Endothelial cell of umbilical vein (primary cell): ENCODE data around the gene MCOLN2. TPM values are rescaled to one million over a fixed set of nuclear protein-coding genes. Genes with fewer than 3 reads are reported as not detected.

Experiments used
- BruUV-seq: library from RNA; stranded (reverse); fragments of 400-500 nt; replicated peaks from 2 replicates; lab custom pipeline; 2021; lab: Mats Ljungman, UMichigan
- CTCF ChIA-PET: fragments of 300-600, 350-600 bp; sonication (Branson Sonifier 250); formaldehyde crosslinking; loops from one replicate; lab custom pipeline; 2021; ENCODE audit warnings: antibody characterized with exemption, inconsistent platforms; lab: Charles Lee
- POLR2A ChIA-PET: fragments of 300-600, 350-600 bp; sonication (Branson Sonifier 250); formaldehyde crosslinking; loops from one replicate; lab custom pipeline; 2021; ENCODE audit warnings: antibody characterized with exemption, inconsistent platforms; lab: Charles Lee
- DNase-seq: peaks from one replicate; pipeline ENCODE4 v3.0.0-alpha.2; 2011; ENCODE audit warnings: low read depth, low spot score
- FAIRE-seq: peaks from 2 replicates; lab custom pipeline; 2011; peaks lifted over from hg19 to GRCh38; lab: Jason Lieb, UNC
- H2AFZ ChIP-seq: 2 replicates; pipeline ENCODE4 v1.6.0; 2012; ENCODE audit warnings: low read depth, low read length, control low read depth, inconsistent platforms
- H3K27ac ChIP-seq: 2 replicates; pipeline ENCODE4 v1.5.1; 2011; ENCODE audit warnings: low read depth, mild to moderate bottlenecking, control low read depth, low read length, moderate library complexity; ENCODE audit not compliant: insufficient read depth
- H3K27me3 ChIP-seq, 2 experiments: 2 replicates each; pipeline versions ENCODE4 v1.6.0 to v1.6.1; 2011; ENCODE audit warnings: low read length in 2 of 2, mixed read lengths in 1 of 2; ENCODE audit not compliant: control insufficient read depth in 2 of 2, insufficient read depth in 2 of 2
- H3K36me3 ChIP-seq, 2 experiments: 2 replicates in 1 of 2; 3 replicates in 1 of 2; pipeline ENCODE4 v1.5.1; 2011; ENCODE audit warnings: low read length in 2 of 2, mild to moderate bottlenecking in 1 of 2, moderate library complexity in 1 of 2; ENCODE audit not compliant: control insufficient read depth in 2 of 2, insufficient read depth in 2 of 2; ENCODE audit errors: extremely low read depth in 1 of 2
- H3K4me1 ChIP-seq: 3 replicates; pipeline ENCODE4 v1.5.1; 2011; ENCODE audit warnings: mild to moderate bottlenecking, low read length; ENCODE audit not compliant: control insufficient read depth, insufficient read depth; ENCODE audit errors: extremely low read depth
- H3K4me2 ChIP-seq: 2 replicates; pipeline ENCODE4 v1.6.1; 2011; ENCODE audit warnings: low read length, control low read depth, mixed read lengths; ENCODE audit not compliant: insufficient read depth
- H3K4me3 ChIP-seq, 3 experiments: fragments of 200-600 bp in 1 of 3; sonication (generic), shearing (Covaris generic) in 1 of 3; replicated peaks in 1 of 3; 2 replicates each; pipeline ENCODE4 v1.5.1; 2011 to 2016; ENCODE audit warnings: control low read depth in 3 of 3, low read length in 3 of 3, mild to moderate bottlenecking in 2 of 3, inconsistent platforms in 1 of 3, low read depth in 1 of 3, moderate library complexity in 1 of 3; ENCODE audit not compliant: insufficient read depth in 1 of 3
- H3K79me2 ChIP-seq: 2 replicates; pipeline ENCODE4 v1.6.0; 2012; ENCODE audit warnings: low read length, inconsistent platforms; ENCODE audit not compliant: control insufficient read depth, insufficient read depth
- H3K9ac ChIP-seq: replicated peaks from 2 replicates; pipeline ENCODE3; 2011; ENCODE audit warnings: low read length, control low read depth; ENCODE audit not compliant: insufficient read depth; ENCODE audit errors: extremely low read depth
- H3K9me1 ChIP-seq: replicated peaks from 3 replicates; pipeline ENCODE4 v1.6.0; 2011; ENCODE audit warnings: mild to moderate bottlenecking, low read length; ENCODE audit not compliant: control insufficient read depth, insufficient read depth; ENCODE audit errors: extremely low read depth
- H3K9me3 ChIP-seq: replicated peaks from 2 replicates; pipeline ENCODE4 v1.5.1; 2012; ENCODE audit warnings: low read length, inconsistent platforms; ENCODE audit not compliant: control insufficient read depth, insufficient read depth
- H4K20me1 ChIP-seq: replicated peaks from 2 replicates; pipeline ENCODE3; 2011; ENCODE audit warnings: mild to moderate bottlenecking, low read length; ENCODE audit not compliant: control insufficient read depth, insufficient read depth; ENCODE audit errors: extremely low read depth
- EZH2 ChIP-seq: IDR thresholded peaks from 2 replicates; pipeline ENCODE4 v1.6.1; 2012; ENCODE audit warnings: borderline replicate concordance, low read depth, mild to moderate bottlenecking, moderate library complexity, low read length, inconsistent platforms; ENCODE audit not compliant: severe bottlenecking
- FOS ChIP-seq: IDR thresholded peaks from 2 replicates; pipeline ENCODE4 v1.6.1; 2011; ENCODE audit warnings: mild to moderate bottlenecking, low read length, moderate library complexity, borderline replicate concordance; ENCODE audit not compliant: insufficient read depth
- GATA2 ChIP-seq: IDR thresholded peaks from 2 replicates; pipeline ENCODE4 v1.7.0; 2011; ENCODE audit warnings: low read depth, mild to moderate bottlenecking, moderate library complexity, mixed read lengths, low read length; ENCODE audit not compliant: insufficient read length, insufficient read depth
- JUN ChIP-seq: IDR thresholded peaks from 2 replicates; pipeline ENCODE4 v1.6.1; 2011; ENCODE audit warnings: borderline replicate concordance, low read depth; ENCODE audit not compliant: insufficient read length, insufficient read depth
- MYC ChIP-seq: IDR thresholded peaks from one replicate; pipeline ENCODE4 v1.6.1; 2011; ENCODE audit warnings: mild to moderate bottlenecking, low read depth, low read length
- POLR2A ChIP-seq: IDR thresholded peaks from 2 replicates; pipeline ENCODE4 v1.6.1; 2012; ENCODE audit warnings: low read depth, mild to moderate bottlenecking, control low read depth, low read length
- POLR2AphosphoS5 ChIP-seq: IDR thresholded peaks from 2 replicates; pipeline ENCODE4 v1.6.1; 2012; ENCODE audit warnings: low read depth, mild to moderate bottlenecking, control low read depth, low read length, moderate library complexity; ENCODE audit not compliant: insufficient read depth
- dilution Hi-C: fragments of 300-500 bp; cut with MboI; formaldehyde crosslinking; loops from one replicate; pipeline ENCODE4 v1.15.0; 2019; ENCODE audit warnings: low sequenced_read_pairs; ENCODE audit not compliant: extremely low pct_ligation_motif_present
- intact Hi-C: fragments of 100-400 bp; cut with micrococcal nuclease; formaldehyde crosslinking; loops from one replicate; pipeline ENCODE4 v1.10.0; 2022
- polyA plus RNA-seq, 4 experiments: library from polyadenylated mRNA; depleted of rRNA in 3 of 4; stranded (reverse) in 3 of 4; unstranded in 1 of 4; fragments of >200 nt; gene quantifications; 2 replicates each; pipeline versions ENCODE4 v1.2.1 to v1.2.3, GENCODE V29; 2011 to 2012; ENCODE audit warnings: missing spikeins in 1 of 4
- total RNA-seq: library from RNA; stranded (reverse); gene quantifications from 2 replicates; pipeline ENCODE4 v1.2.3, GENCODE V29; 2021
- TF ChIP-seq, protein P1 (sequence below), 2 donors: IDR thresholded peaks; 1 replicate in 1 of 2; 2 replicates in 1 of 2; pipeline ENCODE4 v1.5.1; 2011; ENCODE audit warnings: low read length in 2 of 2, mild to moderate bottlenecking in 2 of 2, moderate library complexity in 2 of 2, control low read depth in 1 of 2, inconsistent platforms in 1 of 2, low read depth in 1 of 2; ENCODE audit not compliant: insufficient read depth in 1 of 2; ENCODE audit errors: extremely low read depth in 1 of 2
- TF ChIP-seq, protein P2 (sequence below): IDR thresholded peaks from 2 replicates; pipeline ENCODE4 v1.6.1; 2011; ENCODE audit not compliant: insufficient read depth, insufficient read length

The MCOLN2 gene
- total and polyA plus RNA-seq, 2 donors (not counting 3 experiments of a cell fraction or from before 2014, with no cell fraction given), result not detected

DNA sequence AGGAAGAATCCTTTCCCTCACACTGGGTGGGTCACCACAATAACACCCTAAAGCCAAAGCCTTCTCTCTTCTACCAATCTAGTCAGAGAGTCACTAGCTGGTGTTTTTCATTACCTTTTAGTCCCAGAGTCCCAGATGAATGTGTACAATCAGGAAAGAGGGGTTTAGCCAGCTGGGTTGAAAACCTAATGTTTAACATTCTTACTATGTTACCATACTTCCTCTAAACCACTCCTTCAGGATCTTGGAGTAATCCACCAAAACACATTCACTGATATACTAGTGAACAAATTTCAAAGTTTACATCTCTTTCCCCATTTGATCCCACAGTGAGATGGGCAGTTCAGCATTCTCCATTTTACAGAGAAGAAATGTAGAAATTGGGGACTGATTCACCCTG is 113.6 kb downstream of the MCOLN2 start:
- Histone ChIP-seq H3K4me3 (no peak overlapping the region), H4K20me1 (no peaks in the 10 kb centered on the region), H3K9me1 (no peaks in the 10 kb centered on the region), H3K36me3 (no peaks in the 10 kb centered on the region), H3K4me2 (no peak overlapping the region), H3K27ac (no peak overlapping the region), H3K9ac (no peak overlapping the region), H3K27me3 (peaks cover 4 to 14% of the 10 kb centered on the region in 2 experiments), H2AFZ (no peak overlapping the region), H3K4me1 (no peaks in the 10 kb centered on the region), H3K79me2 (no peaks in the 10 kb centered on the region), H3K9me3 (no peaks in the 10 kb centered on the region)
- FAIRE-seq, result no peak
- no peak for DNase-seq
- no peak for TF ChIP-seq JUN
- ChIA-PET POLR2A (no interaction called here), CTCF (no interaction called here)
- dilution Hi-C loops (no loop called here), intact Hi-C loops (no loop called here)
- no TSS peak for BruUV-seq

DNA sequence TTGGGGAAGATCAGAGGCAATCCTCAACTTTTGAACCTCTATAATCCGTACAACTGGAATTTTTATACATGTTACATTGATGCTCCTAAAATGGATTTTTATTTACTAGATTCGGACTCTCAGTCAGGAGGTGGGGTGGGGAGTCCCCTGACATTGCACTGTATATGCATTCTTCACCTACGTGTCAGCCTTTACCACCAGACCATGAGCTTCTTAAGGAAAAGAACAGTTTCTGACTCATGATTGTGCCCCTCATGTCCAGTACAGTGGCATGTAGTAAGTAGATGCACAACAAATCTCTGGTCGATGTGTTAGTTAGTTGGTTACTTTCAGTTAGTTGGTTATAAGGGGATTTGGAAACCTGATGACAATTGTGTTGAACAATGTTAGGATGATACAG is 119.3 kb downstream of the MCOLN2 start:
- Histone ChIP-seq H3K9ac (no peak overlapping the region), H4K20me1 (no peaks in the 10 kb centered on the region), H3K9me1 (no peaks in the 10 kb centered on the region), H3K4me2 (no peak overlapping the region), H3K27me3 (peaks cover 5% of the 10 kb centered on the region in 2 experiments), H3K27ac (no peak overlapping the region), H3K36me3 (no peaks in the 10 kb centered on the region), H3K9me3 (no peaks in the 10 kb centered on the region), H3K4me3 (no peak overlapping the region), H3K4me1 (no peaks in the 10 kb centered on the region), H2AFZ (no peak overlapping the region), H3K79me2 (no peaks in the 10 kb centered on the region)
- BruUV-seq, result no TSS peak
- CTCF ChIA-PET, result interaction anchor here (0.9 kb wide), 1 partner anchor 16 kb away, joined by 4 read pairs; no protein-coding TSS in a partner anchor
- POLR2A ChIA-PET, result interaction anchor here (0.6 kb wide), 1 partner anchor 64 kb away, joined by 3 read pairs; no protein-coding TSS in a partner anchor
- dilution Hi-C loops, result no loop called here
- FAIRE-seq (no peak), DNase-seq (no peak)
- intact Hi-C loops, result no loop called here
- no peak for TF ChIP-seq FOS
- TF ChIP-seq MYC, result no peak
- TF ChIP-seq GATA2, result no peak
- no peak for TF ChIP-seq POLR2A
- no peak for TF ChIP-seq POLR2AphosphoS5
- TF ChIP-seq, protein P1, sequence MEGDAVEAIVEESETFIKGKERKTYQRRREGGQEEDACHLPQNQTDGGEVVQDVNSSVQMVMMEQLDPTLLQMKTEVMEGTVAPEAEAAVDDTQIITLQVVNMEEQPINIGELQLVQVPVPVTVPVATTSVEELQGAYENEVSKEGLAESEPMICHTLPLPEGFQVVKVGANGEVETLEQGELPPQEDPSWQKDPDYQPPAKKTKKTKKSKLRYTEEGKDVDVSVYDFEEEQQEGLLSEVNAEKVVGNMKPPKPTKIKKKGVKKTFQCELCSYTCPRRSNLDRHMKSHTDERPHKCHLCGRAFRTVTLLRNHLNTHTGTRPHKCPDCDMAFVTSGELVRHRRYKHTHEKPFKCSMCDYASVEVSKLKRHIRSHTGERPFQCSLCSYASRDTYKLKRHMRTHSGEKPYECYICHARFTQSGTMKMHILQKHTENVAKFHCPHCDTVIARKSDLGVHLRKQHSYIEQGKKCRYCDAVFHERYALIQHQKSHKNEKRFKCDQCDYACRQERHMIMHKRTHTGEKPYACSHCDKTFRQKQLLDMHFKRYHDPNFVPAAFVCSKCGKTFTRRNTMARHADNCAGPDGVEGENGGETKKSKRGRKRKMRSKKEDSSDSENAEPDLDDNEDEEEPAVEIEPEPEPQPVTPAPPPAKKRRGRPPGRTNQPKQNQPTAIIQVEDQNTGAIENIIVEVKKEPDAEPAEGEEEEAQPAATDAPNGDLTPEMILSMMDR (IDR thresholded peaks at IDR 0.05; ENCODE audit: extremely low read depth in 1 of 2, insufficient read depth in 1 of 2, low read depth in 1 of 2, low read length in 2 of 2), result no peak
- TF ChIP-seq JUN, result no peak
- TF ChIP-seq, protein P2, sequence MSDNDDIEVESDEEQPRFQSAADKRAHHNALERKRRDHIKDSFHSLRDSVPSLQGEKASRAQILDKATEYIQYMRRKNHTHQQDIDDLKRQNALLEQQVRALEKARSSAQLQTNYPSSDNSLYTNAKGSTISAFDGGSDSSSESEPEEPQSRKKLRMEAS, result no peak
- TF ChIP-seq EZH2, result no peak
